Suprapubic skin (tissue), 3 donors: ENCODE data around the gene TEDC2.

ENCODE experiments used
- CTCF ChIP-seq, 2 donors: fragments of 200-600 bp in 1 of 2; fragments of 450-650 bp in 1 of 2; sonication (generic) in 1 of 2; IDR thresholded peaks; one replicate each; pipeline ENCODE4 v1.5.1; 2016 to 2019; ENCODE audit warnings: antibody characterized with exemption in 2 of 2, mild to moderate bottlenecking in 1 of 2, moderate library complexity in 1 of 2
- POLR2A ChIP-seq, 2 donors: fragments of 450-650 bp; IDR thresholded peaks; one replicate each; pipeline ENCODE4 v1.6.1; 2017; ENCODE audit warnings: antibody characterized with exemption in 2 of 2, mild to moderate bottlenecking in 2 of 2, moderate library complexity in 2 of 2

DNA sequence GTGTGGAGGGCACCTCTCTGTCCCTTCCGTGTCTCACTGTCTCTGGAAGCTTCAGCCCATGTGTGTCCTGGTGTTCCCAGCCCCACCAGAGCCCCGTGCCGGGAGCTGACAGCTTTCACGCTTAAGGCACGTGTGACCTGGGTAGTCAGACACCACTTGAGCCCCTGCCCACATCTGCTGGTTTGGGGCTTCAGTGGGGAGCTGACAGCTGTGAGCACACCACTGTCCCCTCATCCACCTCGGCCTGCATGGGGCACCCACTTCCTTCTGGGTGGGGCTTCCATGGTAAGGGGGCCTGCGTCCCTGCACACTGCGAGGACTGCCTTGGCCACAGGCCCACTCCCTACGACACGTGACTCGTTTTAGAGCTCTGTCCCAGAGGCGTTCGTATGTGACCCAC is 2.6 kb upstream of the TEDC2 start:
- TF ChIP-seq CTCF (IDR thresholded peaks at IDR 0.05) (no peak), POLR2A (IDR thresholded peaks at IDR 0.05) (no peak)
